Measurements from ENCODE around the gene PYGO2. TPM values are rescaled to one million over a fixed set of nuclear protein-coding genes. Genes with fewer than 3 reads are reported as not detected.

The PYGO2 gene
- total RNA-seq, 2 experiments from 2014 or later = 44.3 to 47.3 TPM

GRCh38 chr1:154958681-154959425, 2.7 kb downstream of the PYGO2 start:
- Histone ChIP-seq H3K36me3 (ENCODE audit: insufficient read depth, low read length) (peaks cover 47% of the 10 kb centered on the region), H2AFZ (ENCODE audit: low read length) (no peak overlapping the region), H4K20me1 (ENCODE audit: insufficient read depth, low read length) (0 out of 2 replicates have a peak, but pooled peaks cover 4% of the 10 kb centered on the region), H3K9me3 (ENCODE audit: low read length) (no peaks in the 10 kb centered on the region), H3K27ac (ENCODE audit: low read depth, low read length, poor library complexity, severe bottlenecking) (peak overlapping the region; percentile 5), H3K4me3 (ENCODE audit: low read depth, low read length, poor library complexity, severe bottlenecking) (no peak overlapping the region), H3K4me1 (ENCODE audit: insufficient read depth, low read length, poor library complexity, severe bottlenecking) (peaks cover 55% of the 10 kb centered on the region), H3K9me2 (ENCODE audit: insufficient read depth, low read length) (no peaks in the 10 kb centered on the region), H3K79me2 (ENCODE audit: insufficient read depth, low read depth, low read length) (peaks cover 30% of the 10 kb centered on the region), H3K4me2 (ENCODE audit: low read length) (peak overlapping the region; percentile 1; the same call in 1 of the 2 replicates)
- ChIA-PET CTCF (ENCODE audit: unreplicated experiment) (no interaction called here), POLR2A (interaction anchor here (1.5 kb wide), 1 partner anchor 15 kb away, joined by 6 read pairs; no protein-coding TSS in a partner anchor)
- TF ChIP-seq, protein P1, sequence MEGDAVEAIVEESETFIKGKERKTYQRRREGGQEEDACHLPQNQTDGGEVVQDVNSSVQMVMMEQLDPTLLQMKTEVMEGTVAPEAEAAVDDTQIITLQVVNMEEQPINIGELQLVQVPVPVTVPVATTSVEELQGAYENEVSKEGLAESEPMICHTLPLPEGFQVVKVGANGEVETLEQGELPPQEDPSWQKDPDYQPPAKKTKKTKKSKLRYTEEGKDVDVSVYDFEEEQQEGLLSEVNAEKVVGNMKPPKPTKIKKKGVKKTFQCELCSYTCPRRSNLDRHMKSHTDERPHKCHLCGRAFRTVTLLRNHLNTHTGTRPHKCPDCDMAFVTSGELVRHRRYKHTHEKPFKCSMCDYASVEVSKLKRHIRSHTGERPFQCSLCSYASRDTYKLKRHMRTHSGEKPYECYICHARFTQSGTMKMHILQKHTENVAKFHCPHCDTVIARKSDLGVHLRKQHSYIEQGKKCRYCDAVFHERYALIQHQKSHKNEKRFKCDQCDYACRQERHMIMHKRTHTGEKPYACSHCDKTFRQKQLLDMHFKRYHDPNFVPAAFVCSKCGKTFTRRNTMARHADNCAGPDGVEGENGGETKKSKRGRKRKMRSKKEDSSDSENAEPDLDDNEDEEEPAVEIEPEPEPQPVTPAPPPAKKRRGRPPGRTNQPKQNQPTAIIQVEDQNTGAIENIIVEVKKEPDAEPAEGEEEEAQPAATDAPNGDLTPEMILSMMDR (conservative IDR thresholded peaks at IDR 0.05; ENCODE audit: low read length) = no peak
- TF ChIP-seq EZH2phosphoT487 (IDR thresholded peaks at IDR 0.05; ENCODE audit: borderline replicate concordance, low read depth, low read length) = no peak
- intact Hi-C loops (cut with micrococcal nuclease; ENCODE audit: unreplicated experiment) = no loop called here
- BruUV-seq (replicated peaks) = no TSS peak
- no peak for DNase-seq (ENCODE audit: low spot score)

DNA sequence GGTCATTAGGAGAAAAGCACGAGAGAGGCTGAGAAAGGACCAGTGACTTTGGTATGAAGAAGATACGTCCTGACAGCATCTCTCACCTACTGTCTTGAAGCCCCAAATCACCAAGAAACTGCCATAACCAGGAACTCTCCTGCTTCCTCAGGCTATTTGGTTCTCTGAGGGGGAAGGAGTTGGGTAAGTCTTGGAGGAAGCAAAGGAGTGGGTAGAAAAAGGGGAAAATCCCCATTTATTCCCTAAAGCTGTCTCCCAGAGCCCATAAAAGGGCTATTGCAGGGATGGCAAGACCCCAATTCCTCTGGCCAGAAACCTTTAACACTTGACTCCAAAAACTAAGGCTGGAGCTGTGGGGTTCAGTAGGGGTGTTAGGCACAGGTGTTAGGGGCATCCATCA, 3.5 kb downstream of the PYGO2 start:
- Histone ChIP-seq H3K4me1 (ENCODE audit: insufficient read depth, low read length, poor library complexity, severe bottlenecking) (peaks cover 56% of the 10 kb centered on the region), H2AFZ (ENCODE audit: low read length) (no peak overlapping the region), H3K36me3 (ENCODE audit: insufficient read depth, low read length) (peaks cover 39% of the 10 kb centered on the region), H3K9me3 (ENCODE audit: low read length) (no peaks in the 10 kb centered on the region), H3K4me2 (ENCODE audit: low read length) (no peak overlapping the region), H3K4me3 (ENCODE audit: low read depth, low read length, poor library complexity, severe bottlenecking) (no peak overlapping the region), H3K27ac (ENCODE audit: low read depth, low read length, poor library complexity, severe bottlenecking) (peak overlapping the region; percentile 5), H3K79me2 (ENCODE audit: insufficient read depth, low read depth, low read length) (peaks cover 37% of the 10 kb centered on the region), H4K20me1 (ENCODE audit: insufficient read depth, low read length) (0 out of 2 replicates have a peak, but pooled peaks cover 4% of the 10 kb centered on the region), H3K9me2 (ENCODE audit: insufficient read depth, low read length) (no peaks in the 10 kb centered on the region)
- POLR2A ChIA-PET = interaction anchor here (1.5 kb wide), 1 partner anchor 16 kb away, joined by 6 read pairs; no protein-coding TSS in a partner anchor
- TF ChIP-seq, protein P1 (conservative IDR thresholded peaks at IDR 0.05; ENCODE audit: low read length) = no peak
- BruUV-seq (replicated peaks) = no TSS peak
- intact Hi-C loops (cut with micrococcal nuclease; ENCODE audit: unreplicated experiment) = no loop called here
- CTCF ChIA-PET (ENCODE audit: unreplicated experiment) = no interaction called here
- no peak for DNase-seq (ENCODE audit: low spot score)

- ChIA-PET CTCF (ENCODE audit: unreplicated experiment) (no interaction called here), POLR2A (interaction anchor here (1.5 kb wide), 1 partner anchor 16 kb away, joined by 6 read pairs; no protein-coding TSS in a partner anchor)
- H3K36me3 ChIP-seq (ENCODE audit: insufficient read depth, low read length) = peaks cover 31% of the 10 kb centered on the region
- no peak overlapping the region for H3K4me3 ChIP-seq (ENCODE audit: low read depth, low read length, poor library complexity, severe bottlenecking)
- H3K4me1 ChIP-seq (ENCODE audit: insufficient read depth, low read length, poor library complexity, severe bottlenecking) = peaks cover 57% of the 10 kb centered on the region
- BruUV-seq (replicated peaks) = TSS peak; percentile 41
- peaks cover 45% of the 10 kb centered on the region for H3K79me2 ChIP-seq (ENCODE audit: insufficient read depth, low read depth, low read length)
- intact Hi-C loops (cut with micrococcal nuclease; ENCODE audit: unreplicated experiment) = no loop called here
- H2AFZ ChIP-seq (ENCODE audit: low read length) = no peak overlapping the region
- H3K27ac ChIP-seq (ENCODE audit: low read depth, low read length, poor library complexity, severe bottlenecking) = peak overlapping the region; percentile 87
- H3K9me3 ChIP-seq (ENCODE audit: low read length) = no peaks in the 10 kb centered on the region
- no peak for DNase-seq (ENCODE audit: low spot score)
- no peaks in the 10 kb centered on the region for H3K9me2 ChIP-seq (ENCODE audit: insufficient read depth, low read length)
- H4K20me1 ChIP-seq (ENCODE audit: insufficient read depth, low read length) = 0 out of 2 replicates have a peak, but pooled peaks cover 4% of the 10 kb centered on the region
- TF ChIP-seq, protein P1 (conservative IDR thresholded peaks at IDR 0.05; ENCODE audit: low read length) = no peak
- TF ChIP-seq EZH2phosphoT487 (IDR thresholded peaks at IDR 0.05; ENCODE audit: borderline replicate concordance, low read depth, low read length) = no peak
- H3K4me2 ChIP-seq (ENCODE audit: low read length) = peak overlapping the region; percentile 85; the same call in 1 of the 2 replicates
Observed at GRCh38 chr1:154957091-154957657, 4.4 kb downstream of the PYGO2 start.
